Stimulated activated memory B cell treated with anti-CD40 and anti-IgM and Interleukin-4, amounts not matched to agents 10 μg/mL and 1 μg/mL and 100 μg/mL, for 72 hours (primary cell): ENCODE measurements around the gene PDIA6.
"Not testable (repeated sequence)": the region's sequence is repeated elsewhere in the genome, so short reads cannot be mapped to it uniquely, and the experiment has no call there.

Experiments used
- ATAC-seq: fragments of 150-1000 bp; cut with Tn5 transposase; 2 replicates; pipeline ENCODE4 v1.10.0; 2021
- H3K27ac Mint-ChIP-seq: one replicate; pipeline ENCODE4 v1.8.0; 2022; ENCODE audit warnings: mild to moderate bottlenecking, mixed read lengths
- H3K27me3 Mint-ChIP-seq: one replicate; pipeline ENCODE4 v1.8.0; 2022; ENCODE audit warnings: mixed read lengths
- H3K36me3 Mint-ChIP-seq: one replicate; pipeline ENCODE4 v1.8.0; 2022; ENCODE audit warnings: mixed read lengths
- H3K4me1 Mint-ChIP-seq: one replicate; pipeline ENCODE4 v1.8.0; 2022; ENCODE audit warnings: mixed read lengths
- H3K4me3 Mint-ChIP-seq: one replicate; pipeline ENCODE4 v1.8.0; 2022; ENCODE audit warnings: mild to moderate bottlenecking, moderate library complexity, mixed read lengths
- H3K9me3 Mint-ChIP-seq: one replicate; pipeline ENCODE4 v1.8.0; 2022; ENCODE audit warnings: mixed read lengths

Gene PDIA6

DNA sequence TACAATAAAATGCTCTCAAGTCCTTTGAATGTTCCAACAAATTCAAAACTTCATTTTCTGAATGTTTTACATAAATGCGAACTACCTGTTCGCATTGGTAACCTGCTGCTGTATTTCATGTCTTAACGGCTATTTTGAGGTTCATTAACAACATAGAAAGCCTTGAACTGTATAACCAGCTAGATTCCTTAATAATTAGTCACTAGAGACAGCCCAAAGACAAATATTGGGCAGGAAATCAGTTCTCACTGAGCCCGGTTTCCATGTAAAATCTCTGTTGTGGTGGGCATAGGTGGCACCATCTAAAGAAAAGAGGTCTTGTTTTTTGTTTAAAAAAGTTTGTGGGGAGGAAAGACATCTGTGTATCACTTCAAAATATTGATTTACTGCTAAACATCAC, 29.2 kb downstream of the PDIA6 start:
- Mint-ChIP-seq H3K27ac (no peak overlapping the region), H3K9me3 (no peaks in the 10 kb centered on the region), H3K4me3 (no peak overlapping the region), H3K4me1 (peaks cover 6% of the 10 kb centered on the region), H3K27me3 (no peaks in the 10 kb centered on the region), H3K36me3 (peaks cover 87% of the 10 kb centered on the region)
- ATAC-seq: no peak

GRCh38 chr2:10781746-10782145, 30.8 kb downstream of the PDIA6 start:
- Mint-ChIP-seq H3K4me1 (peaks cover 6% of the 10 kb centered on the region), H3K36me3 (peaks cover 83% of the 10 kb centered on the region)

DNA sequence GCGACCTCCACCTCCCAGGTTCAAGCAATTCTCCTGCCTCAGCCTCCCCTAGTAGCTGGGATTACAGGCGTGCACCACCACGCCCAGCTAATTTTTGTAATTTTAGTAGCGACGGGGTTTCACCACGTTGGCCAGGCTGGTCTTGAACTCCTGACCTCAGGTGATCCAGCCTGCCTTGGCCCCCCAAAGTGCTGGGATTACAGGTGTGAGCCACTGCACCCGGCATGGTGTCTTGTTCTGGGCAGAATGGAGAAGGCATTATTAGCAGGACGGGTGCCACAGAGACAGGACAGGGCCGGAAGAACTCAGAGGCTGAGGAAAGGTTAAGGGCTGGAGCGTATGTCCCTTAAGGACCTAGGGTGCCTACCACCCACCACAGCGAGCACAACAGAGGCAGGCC, 31.8 kb downstream of the PDIA6 start:
- ATAC-seq, H3K27me3 Mint-ChIP-seq, H3K4me3 Mint-ChIP-seq, H3K4me1 Mint-ChIP-seq, H3K27ac Mint-ChIP-seq, H3K9me3 Mint-ChIP-seq: not testable (repeated sequence)
- peaks cover 76% of the 10 kb centered on the region for H3K36me3 Mint-ChIP-seq

More at GRCh38 chr2:10781746-10782145, 30.8 kb downstream of the PDIA6 start:
- Mint-ChIP-seq H3K4me3 (no peak overlapping the region), H3K27me3 (no peaks in the 10 kb centered on the region), H3K27ac (no peak overlapping the region), H3K9me3 (no peaks in the 10 kb centered on the region)
- ATAC-seq: no peak

DNA sequence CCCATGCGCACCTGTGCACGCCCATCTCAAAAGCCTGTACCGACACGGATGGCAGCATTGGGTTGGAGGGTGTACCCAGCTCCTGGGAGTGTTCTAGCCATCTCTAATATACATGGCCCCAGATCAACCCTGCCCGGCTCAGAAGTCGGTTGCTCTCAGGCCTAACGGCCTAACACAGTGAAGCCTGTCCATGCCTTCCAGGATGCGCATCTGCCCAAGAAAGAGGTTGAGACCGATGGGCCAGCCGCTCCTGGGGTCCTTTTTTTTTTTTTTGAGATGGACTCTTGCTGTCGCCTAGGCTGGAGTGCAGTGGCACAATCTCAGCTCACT, 32.1 kb downstream of the PDIA6 start:
- H3K4me3 Mint-ChIP-seq: no peak overlapping the region
- peaks cover 76% of the 10 kb centered on the region for H3K36me3 Mint-ChIP-seq

DNA sequence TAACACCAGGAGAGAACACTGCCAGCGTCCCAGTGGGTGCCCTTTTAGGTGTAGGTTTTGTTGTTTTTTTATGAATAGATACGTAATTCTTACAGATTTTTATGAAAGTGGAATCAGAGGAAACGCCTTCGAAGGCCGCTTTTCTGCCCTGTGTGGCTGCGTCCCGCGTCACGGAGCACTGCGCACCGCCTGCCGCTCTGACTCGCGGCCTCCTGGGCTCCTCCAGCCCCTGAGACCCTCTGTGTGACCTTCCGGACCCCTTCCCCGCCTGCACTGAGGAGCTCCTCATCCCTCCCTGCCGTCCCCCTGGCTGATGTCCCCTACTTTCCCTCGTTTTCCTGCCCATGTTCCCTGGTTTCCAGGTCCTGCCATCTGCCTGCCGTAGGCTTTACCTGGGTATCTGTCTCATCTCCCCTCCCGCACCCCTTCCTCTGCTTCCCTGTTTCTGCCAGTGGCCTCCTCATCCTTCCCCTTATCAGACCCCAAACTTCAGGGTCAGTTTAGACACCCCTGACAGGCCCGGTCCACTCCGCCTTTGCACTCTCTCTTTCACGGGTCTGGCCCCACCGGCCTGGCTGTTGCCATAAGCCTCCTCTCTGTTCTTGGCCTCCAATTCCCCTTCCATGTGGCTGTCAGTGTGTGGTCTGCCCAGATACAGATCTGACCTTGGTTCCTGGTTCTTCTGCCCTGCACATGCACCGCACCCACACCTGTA, 32.7 kb downstream of the PDIA6 start:
- Mint-ChIP-seq H3K36me3 (peaks cover 71% of the 10 kb centered on the region), H3K9me3 (no peaks in the 10 kb centered on the region)

More for the DNA sequence above, 32.1 kb downstream of the PDIA6 start:
- ATAC-seq: no peak
- Mint-ChIP-seq H3K27me3 (no peaks in the 10 kb centered on the region), H3K9me3 (no peaks in the 10 kb centered on the region), H3K27ac (no peak overlapping the region), H3K4me1 (peaks cover 6% of the 10 kb centered on the region)

GRCh38 chr2:10778724-10779115, 33.9 kb downstream of the PDIA6 start:
- no peaks in the 10 kb centered on the region for H3K27me3 Mint-ChIP-seq
- H3K9me3 Mint-ChIP-seq: no peaks in the 10 kb centered on the region
- peaks cover 60% of the 10 kb centered on the region for H3K36me3 Mint-ChIP-seq
- ATAC-seq: no peak
- H3K4me3 Mint-ChIP-seq: no peak overlapping the region
- H3K27ac Mint-ChIP-seq: peak overlapping the region; percentile 8
- peaks cover 6% of the 10 kb centered on the region for H3K4me1 Mint-ChIP-seq

More for the DNA sequence above, 32.7 kb downstream of the PDIA6 start:
- Mint-ChIP-seq H3K27me3 (no peaks in the 10 kb centered on the region), H3K27ac (no peak overlapping the region), H3K4me3 (no peak overlapping the region), H3K4me1 (peaks cover 6% of the 10 kb centered on the region)
- no peak for ATAC-seq

DNA sequence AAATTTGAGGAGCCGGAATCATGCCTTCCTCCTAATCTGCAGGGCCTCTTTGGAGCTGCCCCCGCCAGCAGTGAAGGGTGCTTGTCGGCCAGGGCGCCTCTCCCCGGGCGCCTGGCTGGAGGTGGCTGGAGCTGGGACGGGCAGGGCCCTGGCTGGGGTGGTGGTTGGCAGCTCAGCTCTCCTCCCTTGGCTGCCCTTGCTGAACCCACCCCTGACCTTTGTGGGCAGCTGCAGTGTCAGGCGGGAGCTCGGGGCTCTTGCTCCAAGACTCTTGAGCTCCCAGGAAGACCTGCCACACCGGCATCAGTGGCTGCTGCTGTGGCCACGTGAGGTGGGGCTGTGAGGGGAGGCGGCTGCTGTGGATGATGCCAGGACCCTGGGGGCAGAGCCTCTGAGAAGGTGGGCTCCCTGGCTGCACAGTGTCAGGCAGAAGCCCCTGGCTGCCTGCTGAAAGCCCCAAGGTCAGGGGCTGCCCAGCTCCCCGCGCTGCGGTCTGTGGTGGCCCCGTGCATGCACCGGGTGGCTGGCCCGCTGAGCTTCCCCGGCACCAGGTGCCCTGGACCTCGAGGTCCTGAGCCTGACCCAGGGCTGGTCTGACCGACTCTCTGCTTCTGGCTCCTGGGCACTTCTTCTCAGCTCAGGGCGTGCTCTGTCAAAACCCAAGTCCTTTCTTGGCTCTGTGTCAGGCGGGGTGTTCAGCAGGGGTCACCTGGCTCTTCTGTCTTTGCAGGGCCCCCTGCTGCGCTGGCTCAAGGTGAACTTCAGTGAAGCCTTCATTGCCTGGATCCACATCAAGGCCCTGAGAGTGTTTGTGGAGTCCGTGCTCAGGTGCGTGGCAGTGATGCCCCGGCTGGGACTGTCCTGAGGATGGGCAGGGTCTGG, 34.5 kb downstream of the PDIA6 start:
- no peak overlapping the region for H3K4me3 Mint-ChIP-seq
- H3K27me3 Mint-ChIP-seq: no peaks in the 10 kb centered on the region
- peaks cover 6% of the 10 kb centered on the region for H3K4me1 Mint-ChIP-seq
- peak; percentile 13 for ATAC-seq
- no peaks in the 10 kb centered on the region for H3K9me3 Mint-ChIP-seq
- H3K27ac Mint-ChIP-seq: peak overlapping the region; percentile 45
- peaks cover 54% of the 10 kb centered on the region for H3K36me3 Mint-ChIP-seq

GRCh38 chr2:10777111-10777841, 35.3 kb downstream of the PDIA6 start:
- peaks cover 6% of the 10 kb centered on the region for H3K4me1 Mint-ChIP-seq
- no peak overlapping the region for H3K4me3 Mint-ChIP-seq
- H3K27me3 Mint-ChIP-seq: no peaks in the 10 kb centered on the region
- ATAC-seq: no peak
- peak overlapping the region; percentile 45 for H3K27ac Mint-ChIP-seq
- peaks cover 46% of the 10 kb centered on the region for H3K36me3 Mint-ChIP-seq
- no peaks in the 10 kb centered on the region for H3K9me3 Mint-ChIP-seq

DNA sequence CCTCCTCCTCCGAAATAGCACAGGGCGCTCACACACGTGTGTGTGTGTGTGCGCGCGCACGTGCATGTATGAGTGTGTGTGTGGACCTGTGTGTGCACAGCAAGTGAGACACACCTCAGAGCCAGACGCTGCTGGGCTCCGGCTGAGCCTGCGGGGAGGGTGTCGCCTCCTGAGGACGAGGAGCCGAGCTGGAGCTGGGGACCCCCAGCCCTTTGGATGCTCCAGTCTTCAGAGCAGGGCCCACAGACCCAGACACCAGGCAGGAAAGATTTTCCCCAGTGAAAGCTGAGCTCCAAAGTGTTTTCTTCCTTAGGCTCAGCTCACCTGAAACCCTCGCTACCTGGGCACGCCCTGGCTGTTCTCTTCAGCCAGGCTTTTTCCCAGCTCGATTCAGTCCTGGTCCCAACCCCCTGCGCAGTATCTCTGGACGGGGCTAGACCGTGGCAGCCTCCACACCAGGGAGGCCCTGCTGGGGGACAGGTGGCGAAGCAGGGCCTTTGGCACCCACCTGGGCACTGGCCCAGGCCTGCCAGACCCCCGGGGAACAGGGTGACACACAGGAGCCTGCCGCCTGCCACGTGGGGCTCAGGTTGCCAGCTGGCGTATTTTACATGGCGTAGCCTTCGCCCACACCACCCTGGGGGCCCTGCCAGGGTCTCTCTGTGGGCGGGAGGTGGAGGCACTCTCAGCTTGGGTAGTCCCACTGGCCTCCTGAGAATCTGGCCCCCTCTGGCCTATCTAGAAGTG, 36.2 kb downstream of the PDIA6 start:
- H3K4me3 Mint-ChIP-seq: no peak overlapping the region
- ATAC-seq: no peak
- H3K36me3 Mint-ChIP-seq: peaks cover 38% of the 10 kb centered on the region
- H3K27me3 Mint-ChIP-seq: no peaks in the 10 kb centered on the region
- H3K9me3 Mint-ChIP-seq: no peaks in the 10 kb centered on the region
- peaks cover 6% of the 10 kb centered on the region for H3K4me1 Mint-ChIP-seq
- no peak overlapping the region for H3K27ac Mint-ChIP-seq

- H3K27me3 Mint-ChIP-seq: no peaks in the 10 kb centered on the region
- peaks cover 6% of the 10 kb centered on the region for H3K4me1 Mint-ChIP-seq
- no peak for ATAC-seq
- H3K27ac Mint-ChIP-seq: no peak overlapping the region
- H3K4me3 Mint-ChIP-seq: no peak overlapping the region
- peaks cover 32% of the 10 kb centered on the region for H3K36me3 Mint-ChIP-seq
- no peaks in the 10 kb centered on the region for H3K9me3 Mint-ChIP-seq
Measured at GRCh38 chr2:10775831-10776230, 36.8 kb downstream of the PDIA6 start.

- H3K27ac Mint-ChIP-seq: no peak overlapping the region
- H3K9me3 Mint-ChIP-seq: no peaks in the 10 kb centered on the region
- ATAC-seq: no peak
- H3K4me3 Mint-ChIP-seq: no peak overlapping the region
- H3K36me3 Mint-ChIP-seq: peaks cover 26% of the 10 kb centered on the region
- H3K4me1 Mint-ChIP-seq: peaks cover 6% of the 10 kb centered on the region
- no peaks in the 10 kb centered on the region for H3K27me3 Mint-ChIP-seq
Measured at GRCh38 chr2:10775021-10775780, 37.4 kb downstream of the PDIA6 start.

GRCh38 chr2:10774394-10774793, 38.2 kb downstream of the PDIA6 start:
- no peaks in the 10 kb centered on the region for H3K9me3 Mint-ChIP-seq
- H3K27me3 Mint-ChIP-seq: no peaks in the 10 kb centered on the region
- ATAC-seq: no peak
- H3K4me1 Mint-ChIP-seq: peaks cover 6% of the 10 kb centered on the region
- H3K4me3 Mint-ChIP-seq: no peak overlapping the region
- peaks cover 19% of the 10 kb centered on the region for H3K36me3 Mint-ChIP-seq
- H3K27ac Mint-ChIP-seq: no peak overlapping the region

DNA sequence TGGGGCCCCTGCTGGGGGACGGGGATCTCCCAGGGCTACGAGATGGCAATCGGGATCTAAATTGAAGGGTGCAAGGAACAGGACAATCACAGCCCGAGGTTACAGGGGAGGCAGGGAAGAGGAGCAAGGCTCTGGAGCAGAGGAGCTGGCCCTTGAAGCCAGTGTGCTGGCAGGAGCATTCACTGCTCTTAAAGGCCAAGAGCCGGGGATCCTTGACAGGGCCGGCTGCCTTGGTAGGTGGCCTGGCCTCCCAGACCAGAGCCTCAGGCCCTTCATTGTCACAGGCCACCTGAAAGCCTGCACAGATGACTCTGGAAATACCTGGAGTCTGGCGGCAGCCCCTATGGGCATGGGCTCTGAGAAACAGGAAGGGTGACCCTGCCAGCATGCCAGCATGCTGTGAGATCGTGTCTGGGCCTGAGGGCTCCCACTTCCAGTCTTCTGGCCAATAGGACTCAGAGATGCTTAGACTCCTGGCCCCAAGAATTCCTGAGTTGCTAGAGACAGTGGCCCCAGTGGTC, 38.7 kb downstream of the PDIA6 start:
- H3K27me3 Mint-ChIP-seq: no peaks in the 10 kb centered on the region
- peaks cover 4% of the 10 kb centered on the region for H3K4me1 Mint-ChIP-seq
- ATAC-seq: no peak
- no peaks in the 10 kb centered on the region for H3K9me3 Mint-ChIP-seq
- no peak overlapping the region for H3K27ac Mint-ChIP-seq
- no peak overlapping the region for H3K4me3 Mint-ChIP-seq
- peaks cover 17% of the 10 kb centered on the region for H3K36me3 Mint-ChIP-seq

- ATAC-seq: no peak
- Mint-ChIP-seq H3K27me3 (no peaks in the 10 kb centered on the region), H3K4me3 (no peak overlapping the region), H3K9me3 (no peaks in the 10 kb centered on the region), H3K36me3 (peaks cover 8% of the 10 kb centered on the region), H3K4me1 (no peaks in the 10 kb centered on the region), H3K27ac (no peak overlapping the region)
Measured at GRCh38 chr2:10772868-10773215, 39.7 kb downstream of the PDIA6 start.
